GM12872 (cell line): Measurements from ENCODE around the gene KCNQ5.

Source experiments
- CTCF ChIP-seq: IDR thresholded peaks from 3 replicates; pipeline ENCODE4 v1.5.1; 2011; ENCODE audit warnings: low read depth, mild to moderate bottlenecking, low read length, moderate library complexity; ENCODE audit not compliant: insufficient read depth

The KCNQ5 gene

GRCh38 chr6:72748759-72749158 is 126.9 kb downstream of the KCNQ5 start:
- no peak for TF ChIP-seq CTCF

- TF ChIP-seq CTCF: no peak
These were observed 133.9 kb downstream of the KCNQ5 start for GRCh38 chr6:72755752-72756151.

- TF ChIP-seq CTCF: no peak
These were observed 135.2 kb downstream of the KCNQ5 start for GRCh38 chr6:72757048-72757447.

GRCh38 chr6:72757926-72758325 is 136.1 kb downstream of the KCNQ5 start:
- TF ChIP-seq CTCF: no peak

GRCh38 chr6:72758901-72759300 is 137.0 kb downstream of the KCNQ5 start:
- no peak for TF ChIP-seq CTCF

- TF ChIP-seq CTCF: no peak
These were observed 138.4 kb downstream of the KCNQ5 start for GRCh38 chr6:72760114-72760793.

GRCh38 chr6:72761761-72762160 is 139.9 kb downstream of the KCNQ5 start:
- TF ChIP-seq CTCF: no peak
